Hypothalamus (tissue), 51 donors: ENCODE data around the gene KCNMB4.

Experiments used
- DNase-seq, 51 donors: peaks; one replicate each; lab custom pipeline; 2025; lab: John Stamatoyannopoulos, UW

KCNMB4 gene

GRCh38 chr12:70365648-70366518, at the start of gene KCNMB4:
TSS of gene KCNMB4 (plus strand) at chr12:70366290. CDS start at chr12:70366735, 445 bp downstream.
- peak in 49 of 51 donors; percentile 15 to 86 (median 59) for DNase-seq

- DNase-seq = no peak
These were observed 48.3 kb upstream of the KCNMB4 start for GRCh38 chr12:70317781-70318180.

GRCh38 chr12:70319605-70320004, 46.5 kb upstream of the KCNMB4 start:
- no peak for DNase-seq

GRCh38 chr12:70321191-70321590, 44.9 kb upstream of the KCNMB4 start:
- no peak for DNase-seq

GRCh38 chr12:70327541-70327940, 38.5 kb upstream of the KCNMB4 start:
- DNase-seq = no peak

- no peak for DNase-seq
These were observed 36.4 kb upstream of the KCNMB4 start for GRCh38 chr12:70329728-70330127.

- DNase-seq = no peak
These were observed 35.9 kb upstream of the KCNMB4 start for GRCh38 chr12:70330158-70330557.

- DNase-seq = no peak
These were observed 33.9 kb upstream of the KCNMB4 start for GRCh38 chr12:70332236-70332635.

GRCh38 chr12:70334742-70335141, 31.3 kb upstream of the KCNMB4 start:
- no peak for DNase-seq

- no peak for DNase-seq
These were observed 27.6 kb upstream of the KCNMB4 start for GRCh38 chr12:70338531-70338930.

GRCh38 chr12:70351076-70351475, 15.0 kb upstream of the KCNMB4 start:
- no peak for DNase-seq

GRCh38 chr12:70353780-70354660, 12.1 kb upstream of the KCNMB4 start:
- DNase-seq = no peak

- no peak for DNase-seq
These were observed 11.3 kb upstream of the KCNMB4 start for GRCh38 chr12:70354787-70355186.

- no peak for DNase-seq
These were observed 10.1 kb upstream of the KCNMB4 start for GRCh38 chr12:70355972-70356371.

- DNase-seq = no peak
These were observed 6.5 kb upstream of the KCNMB4 start for GRCh38 chr12:70359458-70360197.

- no peak for DNase-seq
These were observed 5.9 kb upstream of the KCNMB4 start for GRCh38 chr12:70360218-70360617.

GRCh38 chr12:70364695-70365397, 1.2 kb upstream of the KCNMB4 start:
- peak in 2 of 51 donors; percentile 28 to 50 for DNase-seq

- DNase-seq = peak in 1 of 51 donors; percentile 50
These were observed 767 bp upstream of the KCNMB4 start for GRCh38 chr12:70365398-70365647.

- DNase-seq = peak in 36 of 51 donors; percentile 8 to 73 (median 29)
These were observed 629 bp downstream of the KCNMB4 start for GRCh38 chr12:70366581-70367257.
